NT2/D1 (cell line): ENCODE results near the gene ZNF746.

Experiments used
- DNase-seq: peaks from one replicate; pipeline ENCODE4 v3.0.0-alpha.2; 2011; ENCODE audit warnings: low read depth, low spot score
- H3K27me3 ChIP-seq: 2 replicates; pipeline ENCODE4 v1.6.0; 2011; ENCODE audit warnings: mild to moderate bottlenecking; ENCODE audit not compliant: insufficient read length, insufficient read depth
- H3K36me3 ChIP-seq: 2 replicates; pipeline ENCODE4 v1.6.1; 2011; ENCODE audit warnings: mild to moderate bottlenecking, low read length, mixed read lengths; ENCODE audit not compliant: insufficient read depth, insufficient read length
- H3K4me1 ChIP-seq: 2 replicates; pipeline ENCODE4 v1.5.1; 2011; ENCODE audit not compliant: insufficient read depth, insufficient read length
- H3K4me3 ChIP-seq: 2 replicates; pipeline ENCODE4 v1.5.1; 2011; ENCODE audit warnings: low read depth; ENCODE audit not compliant: insufficient read length
- H3K9ac ChIP-seq: 2 replicates; pipeline ENCODE4 v1.6.0; 2011; ENCODE audit warnings: low read depth; ENCODE audit not compliant: insufficient read length
- H3K9me3 ChIP-seq: 2 replicates; pipeline ENCODE4 v1.5.1; 2011; ENCODE audit warnings: mild to moderate bottlenecking, low read length; ENCODE audit not compliant: insufficient read depth
- SUZ12 ChIP-seq: IDR thresholded peaks from 2 replicates; pipeline ENCODE4 v1.6.1; 2011; ENCODE audit not compliant: insufficient read length, insufficient read depth; ENCODE audit errors: extremely low read depth
- YY1 ChIP-seq: IDR thresholded peaks from 2 replicates; pipeline ENCODE4 v1.6.1; 2011; ENCODE audit not compliant: insufficient read length, insufficient read depth
- ZNF274 ChIP-seq: IDR thresholded peaks from 2 replicates; pipeline ENCODE4 v1.6.1; 2011; ENCODE audit warnings: mild to moderate bottlenecking, low read depth, low read length

ZNF746 gene

DNA sequence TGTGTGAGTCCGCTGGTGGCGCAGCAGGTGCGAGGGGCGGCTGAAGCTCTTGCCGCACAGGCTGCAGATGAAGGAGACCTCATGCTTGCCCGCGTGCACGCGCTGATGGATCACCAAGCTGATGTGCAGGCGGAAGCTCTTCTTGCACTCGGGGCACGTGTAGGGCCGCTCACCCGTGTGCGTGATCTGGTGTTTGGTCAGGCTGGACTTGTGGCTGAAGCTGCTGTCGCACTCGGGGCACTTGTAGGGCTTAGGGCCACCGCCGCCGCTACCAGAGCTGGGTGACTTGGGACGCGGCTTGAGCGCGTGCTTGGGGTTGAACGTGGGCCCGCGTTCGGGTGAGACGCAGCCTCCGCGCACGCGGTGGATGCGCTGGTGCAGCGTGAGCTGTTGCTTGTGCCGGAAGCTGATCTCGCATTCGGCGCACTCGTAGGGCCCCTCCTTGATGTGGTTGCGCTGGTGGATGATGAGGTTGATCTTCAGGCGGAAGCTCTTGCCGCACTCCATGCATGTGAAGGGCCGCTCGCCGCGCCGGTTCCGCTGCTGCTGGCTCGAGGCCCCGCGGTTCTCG lies 65.4 kb downstream of the ZNF746 start:
- no peak overlapping the region for H3K9ac ChIP-seq
- no peak for DNase-seq
- TF ChIP-seq ZNF274 (no peak), YY1 (no peak), SUZ12 (no peak)
- H3K9me3 ChIP-seq: no peaks in the 10 kb centered on the region
- peaks cover 42% of the 10 kb centered on the region for H3K36me3 ChIP-seq
- no peak overlapping the region for H3K4me3 ChIP-seq
- no peaks in the 10 kb centered on the region for H3K27me3 ChIP-seq
- no peaks in the 10 kb centered on the region for H3K4me1 ChIP-seq

DNA sequence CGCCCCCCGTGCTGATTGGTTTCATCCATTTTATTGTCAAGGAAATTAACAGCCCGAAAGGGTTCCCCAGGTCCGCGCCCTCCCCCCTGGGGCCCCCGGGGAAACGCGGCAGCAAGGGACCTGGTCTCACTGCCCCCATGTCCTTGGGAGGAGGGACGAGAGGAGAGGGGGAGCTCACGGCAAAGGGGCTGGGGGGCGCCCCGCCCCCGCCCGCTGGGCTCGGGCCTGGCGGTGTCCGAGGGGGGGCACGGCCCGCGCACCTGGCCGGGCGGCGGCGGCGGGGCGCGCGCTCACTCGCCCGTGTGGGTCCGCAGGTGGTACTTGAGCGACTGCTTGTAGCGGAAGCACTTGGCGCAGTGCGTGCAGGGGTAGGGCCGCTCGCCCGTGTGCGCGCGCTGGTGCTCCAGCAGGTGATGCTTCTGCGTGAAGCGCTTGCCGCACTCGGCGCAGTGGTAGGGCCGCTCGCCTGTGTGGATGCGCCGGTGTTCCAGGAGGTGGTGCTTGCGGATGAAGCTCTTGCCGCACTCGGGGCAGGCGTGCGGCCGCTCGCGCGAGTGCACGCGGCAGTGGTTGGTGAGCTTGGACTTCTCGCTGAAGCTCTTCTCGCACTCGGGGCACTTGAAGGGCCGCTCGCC lies 66.0 kb downstream of the ZNF746 start:
- H3K27me3 ChIP-seq: no peaks in the 10 kb centered on the region
- H3K9me3 ChIP-seq: no peaks in the 10 kb centered on the region
- peaks cover 41% of the 10 kb centered on the region for H3K36me3 ChIP-seq
- no peak overlapping the region for H3K4me3 ChIP-seq
- no peak for DNase-seq
- no peak for TF ChIP-seq YY1
- TF ChIP-seq ZNF274: no peak
- no peak for TF ChIP-seq SUZ12
- H3K4me1 ChIP-seq: no peaks in the 10 kb centered on the region
- H3K9ac ChIP-seq: no peak overlapping the region

DNA sequence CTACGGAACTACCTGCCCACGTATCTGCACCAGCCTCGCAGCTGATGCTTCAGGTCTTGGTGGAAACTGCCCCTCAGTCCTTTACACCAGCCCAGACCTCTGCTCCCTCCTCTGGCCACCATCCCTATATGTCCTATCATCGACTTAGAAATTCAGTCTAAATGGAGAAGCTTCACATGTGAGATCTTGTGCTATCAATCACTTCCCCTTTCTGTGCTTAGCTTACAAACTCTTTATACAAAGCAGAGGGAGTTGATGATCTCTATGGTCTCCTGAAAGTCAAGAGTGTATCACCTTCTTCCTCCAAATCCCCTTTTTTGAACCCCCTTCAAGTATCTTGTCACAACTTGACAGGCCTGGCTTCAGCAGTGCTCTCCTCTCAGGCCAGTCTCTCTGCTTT lies 67.4 kb downstream of the ZNF746 start:
- H3K9me3 ChIP-seq: no peaks in the 10 kb centered on the region
- no peaks in the 10 kb centered on the region for H3K4me1 ChIP-seq
- H3K9ac ChIP-seq: no peak overlapping the region
- no peak overlapping the region for H3K4me3 ChIP-seq
- H3K36me3 ChIP-seq: peaks cover 34% of the 10 kb centered on the region
- TF ChIP-seq ZNF274 (no peak), YY1 (no peak), SUZ12 (no peak)
- no peaks in the 10 kb centered on the region for H3K27me3 ChIP-seq
- DNase-seq: no peak

DNA sequence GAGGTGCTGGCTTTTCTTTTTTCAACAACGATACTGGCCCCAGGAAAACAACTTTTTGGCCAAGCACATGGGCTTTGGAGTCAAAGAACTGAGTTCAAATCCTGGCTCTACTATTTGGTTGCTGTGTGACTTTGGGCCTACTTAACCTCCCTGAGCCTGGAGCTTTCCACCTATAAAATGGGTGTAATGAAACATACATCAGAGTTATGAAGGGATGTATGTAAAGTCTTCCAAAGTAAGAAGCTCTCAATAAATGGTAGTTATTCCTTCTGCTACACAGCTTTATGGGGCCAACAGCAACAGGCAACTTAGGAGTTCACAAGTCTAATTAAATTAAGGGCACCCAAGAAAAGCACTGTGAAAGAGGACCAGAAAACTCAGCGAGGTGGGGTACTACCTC lies 69.7 kb downstream of the ZNF746 start:
- Histone ChIP-seq H3K4me3 (no peak overlapping the region), H3K9me3 (peaks cover 7% of the 10 kb centered on the region; the same call in 1 of the 2 replicates), H3K27me3 (no peaks in the 10 kb centered on the region), H3K36me3 (peaks cover 22% of the 10 kb centered on the region), H3K4me1 (no peaks in the 10 kb centered on the region), H3K9ac (no peak overlapping the region)
- TF ChIP-seq YY1 (no peak), ZNF274 (no peak), SUZ12 (no peak)
- no peak for DNase-seq

DNA sequence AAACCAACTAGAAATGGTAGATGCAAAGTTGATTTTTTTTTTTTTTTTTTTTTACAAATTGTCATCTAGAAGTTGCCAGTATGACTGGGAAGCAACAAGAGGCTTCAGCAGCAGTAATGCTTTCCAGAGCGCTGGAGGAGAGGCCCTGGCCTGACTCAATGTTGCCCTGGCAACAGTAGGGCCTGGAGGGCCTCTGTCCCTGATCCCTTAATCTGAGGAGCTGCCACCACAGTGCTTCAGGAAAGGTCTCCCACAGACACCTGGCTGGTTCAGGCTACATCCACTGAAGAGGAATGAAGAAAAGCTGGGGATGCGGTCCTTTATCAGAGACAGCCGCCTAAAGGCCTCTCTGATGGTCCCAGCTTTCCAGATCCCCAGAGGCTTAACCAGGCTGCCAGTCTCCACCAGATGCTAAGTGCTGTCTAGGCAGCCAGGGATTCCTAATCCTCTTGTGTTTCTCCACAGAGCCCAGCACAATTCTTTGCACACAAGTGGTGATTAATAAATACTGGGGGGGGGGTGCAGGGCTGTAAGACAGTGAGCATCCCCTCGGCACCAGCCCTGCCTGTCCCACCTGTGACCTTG lies 70.4 kb downstream of the ZNF746 start:
- no peak for DNase-seq
- Histone ChIP-seq H3K36me3 (peaks cover 15% of the 10 kb centered on the region), H3K4me3 (no peak overlapping the region), H3K27me3 (no peaks in the 10 kb centered on the region), H3K9ac (no peak overlapping the region), H3K9me3 (peaks cover 11% of the 10 kb centered on the region; the same call in 1 of the 2 replicates), H3K4me1 (no peaks in the 10 kb centered on the region)
- TF ChIP-seq ZNF274 (no peak), YY1 (no peak), SUZ12 (no peak)

DNA sequence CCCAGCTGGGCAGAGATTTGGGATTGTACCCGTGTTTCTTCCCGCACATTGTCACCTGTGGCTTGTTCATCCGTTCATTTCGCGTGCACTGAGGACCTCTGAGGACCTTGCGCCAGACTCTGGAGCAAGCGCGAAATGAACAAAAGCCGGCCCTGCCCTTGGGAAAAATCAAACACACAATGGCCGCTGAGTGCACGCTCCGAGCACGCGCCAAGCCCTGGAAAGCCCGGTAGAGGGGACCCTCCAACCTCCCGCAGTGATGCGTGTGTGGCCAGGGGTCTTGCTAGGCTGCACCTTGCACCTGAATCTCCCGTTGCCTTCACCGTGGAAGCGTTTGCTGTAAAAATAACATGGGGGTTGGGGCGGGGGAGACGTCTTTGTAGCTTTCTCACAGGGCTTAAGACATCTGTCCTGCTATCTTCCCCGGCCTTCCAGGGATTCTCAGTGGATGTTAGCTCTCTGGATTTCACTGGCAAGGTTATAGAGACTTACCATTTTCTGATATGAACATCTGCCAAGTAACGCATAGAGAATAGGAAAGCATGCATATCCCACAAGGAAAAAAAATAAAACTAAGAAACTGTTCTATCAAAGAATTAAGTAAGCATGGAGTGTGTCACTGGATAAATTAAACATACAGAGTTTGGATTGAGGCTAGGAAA lies 74.0 kb downstream of the ZNF746 start:
- no peak for DNase-seq
- H3K27me3 ChIP-seq: no peaks in the 10 kb centered on the region
- H3K4me1 ChIP-seq: no peaks in the 10 kb centered on the region
- H3K9me3 ChIP-seq: peaks cover 16% of the 10 kb centered on the region; the same call in 1 of the 2 replicates
- no peak overlapping the region for H3K9ac ChIP-seq
- no peaks in the 10 kb centered on the region for H3K36me3 ChIP-seq
- no peak overlapping the region for H3K4me3 ChIP-seq
- no peak for TF ChIP-seq ZNF274
- no peak for TF ChIP-seq YY1

DNA sequence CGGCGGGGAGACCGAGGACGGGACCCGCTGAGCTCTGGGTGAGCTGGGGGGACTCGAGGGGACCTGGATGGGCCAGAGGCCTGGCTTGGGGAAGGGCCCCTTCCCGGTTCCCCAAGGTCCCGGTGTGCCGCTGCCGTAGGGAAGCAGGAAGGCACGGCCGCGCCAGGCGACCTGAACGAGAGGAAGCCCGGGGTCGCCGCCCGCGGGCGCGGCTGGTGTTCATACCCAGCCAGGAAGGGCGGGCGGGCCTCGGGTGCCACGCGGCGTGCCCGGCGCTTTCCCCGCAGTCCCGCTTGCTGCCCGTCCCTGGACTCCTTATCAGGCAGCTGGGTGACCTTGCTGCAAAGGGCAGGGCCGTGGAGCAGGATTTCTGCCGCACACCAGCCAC lies 74.7 kb downstream of the ZNF746 start:
- no peak overlapping the region for H3K9ac ChIP-seq
- H3K27me3 ChIP-seq: no peaks in the 10 kb centered on the region
- no peaks in the 10 kb centered on the region for H3K4me1 ChIP-seq
- H3K9me3 ChIP-seq: peaks cover 16% of the 10 kb centered on the region; the same call in 1 of the 2 replicates
- DNase-seq: no peak
- no peaks in the 10 kb centered on the region for H3K36me3 ChIP-seq
- no peak overlapping the region for H3K4me3 ChIP-seq
- TF ChIP-seq SUZ12: no peak
- TF ChIP-seq YY1: no peak
